ENCODE data around the gene LMNA.

GRCh38 chr1:156097499-156098178, 16.9 kb upstream of the LMNA start:
- TF ChIP-seq CTCF (conservative IDR thresholded peaks at IDR 0.05): no peak
- no peak for TF ChIP-seq ZFX (IDR thresholded peaks at IDR 0.05)

Measured in C4-2B (cell line).